H9 (cell line): ENCODE data around the gene ZNF732. TPM values are rescaled to one million over a fixed set of nuclear protein-coding genes. Genes with fewer than 3 reads are reported as not detected.

ENCODE experiments used
- DNase-seq: peaks from one replicate; pipeline ENCODE4 v3.0.0-alpha.2; 2017
- H2AFZ ChIP-seq: one replicate; pipeline ENCODE4 v1.6.1; 2013; ENCODE audit warnings: mild to moderate bottlenecking, low read length, control low read depth, moderate library complexity
- H2AK5ac ChIP-seq: 2 replicates; pipeline ENCODE4 v1.6.1; 2013; ENCODE audit warnings: low read length, control low read depth, mixed read lengths; ENCODE audit not compliant: insufficient read length
- H2BK120ac ChIP-seq: one replicate; pipeline ENCODE4 v1.6.1; 2013; ENCODE audit warnings: low read depth, mild to moderate bottlenecking, low read length, control low read depth, inconsistent platforms; ENCODE audit not compliant: poor library complexity, severe bottlenecking
- H2BK12ac ChIP-seq: 2 replicates; pipeline ENCODE4 v1.6.1; 2013; ENCODE audit warnings: low read length, control low read depth, mixed read lengths, low read depth; ENCODE audit not compliant: insufficient read length
- H2BK15ac ChIP-seq: 2 replicates; pipeline ENCODE4 v1.6.1; 2013; ENCODE audit warnings: low read depth, low read length, control low read depth
- H2BK20ac ChIP-seq: one replicate; pipeline ENCODE4 v1.6.1; 2013; ENCODE audit warnings: low read depth, mild to moderate bottlenecking, low read length, control low read depth, inconsistent platforms; ENCODE audit not compliant: poor library complexity, severe bottlenecking
- H2BK5ac ChIP-seq: 2 replicates; pipeline ENCODE4 v1.6.1; 2013; ENCODE audit warnings: low read length, control low read depth, mixed read lengths; ENCODE audit not compliant: insufficient read length
- H3K14ac ChIP-seq: 2 replicates; pipeline ENCODE4 v1.6.1; 2013; ENCODE audit warnings: low read length, control low read depth; ENCODE audit not compliant: insufficient read depth
- H3K18ac ChIP-seq: 2 replicates; pipeline ENCODE4 v1.6.1; 2013; ENCODE audit warnings: low read depth, mild to moderate bottlenecking, mixed read lengths, low read length, control low read depth; ENCODE audit not compliant: insufficient read length
- H3K23ac ChIP-seq: 2 replicates; pipeline ENCODE4 v1.6.1; 2013; ENCODE audit warnings: low read length, control low read depth, mixed read lengths, low read depth; ENCODE audit not compliant: insufficient read length
- H3K23me2 ChIP-seq: 2 replicates; pipeline ENCODE4 v1.6.1; 2013; ENCODE audit warnings: low read depth, mild to moderate bottlenecking, mixed read lengths, low read length, control low read depth; ENCODE audit not compliant: insufficient read length, poor library complexity, severe bottlenecking
- H3K27ac ChIP-seq: 2 replicates; pipeline ENCODE4 v1.5.1; 2013; ENCODE audit warnings: low read length, control low read depth, mixed read lengths, low read depth; ENCODE audit not compliant: insufficient read length
- H3K27me3 ChIP-seq: 2 replicates; pipeline ENCODE4 v1.6.1; 2013; ENCODE audit warnings: low read length, control low read depth, inconsistent platforms; ENCODE audit not compliant: insufficient read depth
- H3K4ac ChIP-seq: 2 replicates; pipeline ENCODE4 v1.6.1; 2013; ENCODE audit warnings: low read depth, mild to moderate bottlenecking, control low read depth, inconsistent platforms, low read length, moderate library complexity
- H3K4me1 ChIP-seq: 2 replicates; pipeline ENCODE4 v1.6.1; 2013; ENCODE audit warnings: low read length, control low read depth, inconsistent platforms; ENCODE audit not compliant: insufficient read depth
- H3K4me2 ChIP-seq: 2 replicates; pipeline ENCODE4 v1.6.1; 2013; ENCODE audit warnings: low read length, control low read depth, mixed read lengths; ENCODE audit not compliant: insufficient read length, insufficient read depth
- H3K56ac ChIP-seq: 2 replicates; pipeline ENCODE4 v1.6.1; 2013; ENCODE audit warnings: low read depth, mild to moderate bottlenecking, mixed read lengths, low read length, control low read depth; ENCODE audit not compliant: insufficient read length
- H3K79me1 ChIP-seq: 2 replicates; pipeline ENCODE4 v1.6.1; 2013; ENCODE audit warnings: low read depth, mild to moderate bottlenecking, moderate library complexity, low read length, control low read depth, inconsistent platforms; ENCODE audit not compliant: insufficient read depth, poor library complexity, severe bottlenecking
- H3K79me2 ChIP-seq: 2 replicates; pipeline ENCODE4 v1.6.1; 2013; ENCODE audit warnings: low read length, control low read depth, inconsistent platforms; ENCODE audit not compliant: insufficient read depth
- H3K9ac ChIP-seq: 2 replicates; pipeline ENCODE4 v1.6.1; 2013; ENCODE audit warnings: low read length, control low read depth, mixed read lengths; ENCODE audit not compliant: insufficient read length; ENCODE audit errors: extremely low read depth
- H3K9me3 ChIP-seq: one replicate; pipeline ENCODE4 v1.6.1; 2013; ENCODE audit warnings: low read depth, low read length, inconsistent platforms; ENCODE audit not compliant: control insufficient read depth
- H3T11ph ChIP-seq: one replicate; pipeline ENCODE4 v1.6.1; 2013; ENCODE audit warnings: mild to moderate bottlenecking, low read length, control low read depth, inconsistent platforms
- H4K20me1 ChIP-seq: one replicate; pipeline ENCODE4 v1.6.1; 2013; ENCODE audit not compliant: control insufficient read depth, insufficient read length, insufficient read depth
- H4K5ac ChIP-seq: 2 replicates; pipeline ENCODE4 v1.6.1; 2013; ENCODE audit warnings: low read depth, mild to moderate bottlenecking, mixed read lengths, low read length, control low read depth; ENCODE audit not compliant: insufficient read length
- H4K8ac ChIP-seq: replicated peaks from 2 replicates; pipeline ENCODE4 v1.6.1; 2013; ENCODE audit warnings: low read length, control low read depth, mixed read lengths, low read depth; ENCODE audit not compliant: insufficient read length
- H4K91ac ChIP-seq: 2 replicates; pipeline ENCODE4 v1.6.1; 2013; ENCODE audit warnings: low read depth, mild to moderate bottlenecking, moderate library complexity, mixed read lengths, low read length, control low read depth; ENCODE audit not compliant: insufficient read length
- H3K27ac Mint-ChIP-seq, 3 experiments: 2 replicates in 2 of 3; 3 replicates in 1 of 3; pipeline ENCODE4 v1.8.0; 2020 to 2021; ENCODE audit warnings: mixed read lengths in 3 of 3, mild to moderate bottlenecking in 1 of 3, moderate library complexity in 1 of 3
- H3K27me3 Mint-ChIP-seq: 2 replicates; pipeline ENCODE4 v1.8.0; 2021; ENCODE audit warnings: low read depth, mild to moderate bottlenecking, moderate library complexity, mixed read lengths
- H3K36me3 Mint-ChIP-seq, 3 experiments: 2 replicates in 2 of 3; 3 replicates in 1 of 3; pipeline ENCODE4 v1.8.0; 2020 to 2021; ENCODE audit warnings: low read depth in 3 of 3, mixed read lengths in 3 of 3; ENCODE audit not compliant: insufficient read depth in 1 of 3
- H3K4me1 Mint-ChIP-seq, 2 experiments: 2 replicates each; pipeline ENCODE4 v1.8.0; 2020; ENCODE audit warnings: mixed read lengths in 2 of 2
- H3K4me3 Mint-ChIP-seq, 2 experiments: 2 replicates in 1 of 2; 3 replicates in 1 of 2; pipeline ENCODE4 v1.8.0; 2020 to 2021; ENCODE audit warnings: mild to moderate bottlenecking in 2 of 2, mixed read lengths in 2 of 2, moderate library complexity in 1 of 2
- H3K9me3 Mint-ChIP-seq, 2 experiments: 2 replicates in 1 of 2; 3 replicates in 1 of 2; pipeline ENCODE4 v1.8.0; 2020; ENCODE audit warnings: mild to moderate bottlenecking in 2 of 2, mixed read lengths in 2 of 2, moderate library complexity in 1 of 2
- WGBS: extraction: QIAGEN DNeasy Blood & Tissue Kit; methylation state at CpG from one replicate; pipeline ENCODE4 v1.1.7; 2013; ENCODE audit warnings: missing lambda C conversion rate, low lambda C conversion rate, mixed read lengths; ENCODE audit not compliant: insufficient read length; ENCODE audit errors: extremely low coverage; 5-methylcytosine and 5-hydroxymethylcytosine counted together
- microRNA-seq: library from miRNA; unstranded; fragments of <30 nt; microRNA quantifications from one replicate; pipeline ENCODE4, GENCODE V29; 2020; ENCODE audit warnings: borderline microRNAs expressed
- total RNA-seq: library from RNA; stranded (reverse); gene quantifications from 2 replicates; pipeline ENCODE4 v1.2.1, GENCODE V29; 2021
- TF ChIP-seq, protein P1 (sequence below): fragments of 200-600 bp; sonication (generic); conservative IDR thresholded peaks from 3 replicates; pipeline ENCODE4 v1.8.0; 2021; ENCODE audit warnings: antibody characterized with exemption, mild to moderate bottlenecking

Gene ZNF732
- total RNA-seq, 1 experiment from 2014 or later: 13.6 TPM

DNA sequence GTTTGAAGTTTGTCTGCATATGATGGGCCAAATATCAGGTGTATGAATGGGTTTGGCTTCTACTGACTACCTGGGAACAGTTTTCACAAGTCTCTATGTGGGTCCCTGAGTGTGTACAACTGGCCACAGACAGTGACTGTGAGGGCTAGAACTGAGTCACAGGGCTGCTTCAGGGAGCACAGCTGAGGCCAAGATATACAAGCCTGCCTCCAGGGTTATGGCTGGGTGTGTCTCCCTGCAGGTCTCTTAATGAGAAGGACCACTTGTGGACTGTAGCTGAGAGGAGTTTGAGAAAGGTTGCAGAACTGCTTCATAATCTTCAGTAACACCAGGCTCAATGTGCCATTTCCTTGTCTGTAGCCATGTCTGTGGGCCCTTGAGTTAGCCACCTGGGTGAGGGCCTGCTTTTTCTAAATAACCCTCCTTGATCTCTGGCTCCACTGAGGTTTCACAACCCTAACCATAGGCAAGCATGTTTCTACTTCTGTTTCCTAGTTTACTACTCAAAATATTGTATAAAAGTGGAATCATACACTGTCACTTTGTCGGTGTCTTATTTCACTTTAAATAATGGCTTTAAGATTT, 81.3 kb downstream of the ZNF732 start:
- no peak overlapping the region for H4K8ac ChIP-seq
- no peak overlapping the region for H2AFZ ChIP-seq
- no peaks in the 10 kb centered on the region for H4K20me1 ChIP-seq
- no peak overlapping the region for H3K9ac ChIP-seq
- H3K4me3 Mint-ChIP-seq: no peak overlapping the region
- H3K27me3 Mint-ChIP-seq: no peaks in the 10 kb centered on the region
- H2BK15ac ChIP-seq: no peak overlapping the region
- no peaks in the 10 kb centered on the region for H3K23me2 ChIP-seq
- no peak overlapping the region for H3K18ac ChIP-seq
- H3K4me1 ChIP-seq: no peaks in the 10 kb centered on the region
- peaks cover 23 to 41% (median 31%) of the 10 kb centered on the region in 3 experiments for H3K36me3 Mint-ChIP-seq
- no peak overlapping the region for H2BK12ac ChIP-seq
- H3K79me1 ChIP-seq: no peaks in the 10 kb centered on the region
- no peaks in the 10 kb centered on the region for H3K9me3 ChIP-seq
- no peak overlapping the region for H3K4ac ChIP-seq
- H3K27ac ChIP-seq: no peak overlapping the region
- H2BK20ac ChIP-seq: no peak overlapping the region
- peaks cover 63 to 70% of the 10 kb centered on the region in 2 experiments for H3K9me3 Mint-ChIP-seq
- no peak for DNase-seq
- H3K14ac ChIP-seq: no peak overlapping the region
- no peak overlapping the region for H4K91ac ChIP-seq
- no peak overlapping the region for H3K27ac Mint-ChIP-seq
- no peak overlapping the region for H4K5ac ChIP-seq
- no peak overlapping the region for H2BK120ac ChIP-seq
- no peak overlapping the region for H3K23ac ChIP-seq
- H2BK5ac ChIP-seq: no peak overlapping the region
- H2AK5ac ChIP-seq: no peak overlapping the region
- H3K4me1 Mint-ChIP-seq: no peaks in the 10 kb centered on the region
- TF ChIP-seq, protein P1, sequence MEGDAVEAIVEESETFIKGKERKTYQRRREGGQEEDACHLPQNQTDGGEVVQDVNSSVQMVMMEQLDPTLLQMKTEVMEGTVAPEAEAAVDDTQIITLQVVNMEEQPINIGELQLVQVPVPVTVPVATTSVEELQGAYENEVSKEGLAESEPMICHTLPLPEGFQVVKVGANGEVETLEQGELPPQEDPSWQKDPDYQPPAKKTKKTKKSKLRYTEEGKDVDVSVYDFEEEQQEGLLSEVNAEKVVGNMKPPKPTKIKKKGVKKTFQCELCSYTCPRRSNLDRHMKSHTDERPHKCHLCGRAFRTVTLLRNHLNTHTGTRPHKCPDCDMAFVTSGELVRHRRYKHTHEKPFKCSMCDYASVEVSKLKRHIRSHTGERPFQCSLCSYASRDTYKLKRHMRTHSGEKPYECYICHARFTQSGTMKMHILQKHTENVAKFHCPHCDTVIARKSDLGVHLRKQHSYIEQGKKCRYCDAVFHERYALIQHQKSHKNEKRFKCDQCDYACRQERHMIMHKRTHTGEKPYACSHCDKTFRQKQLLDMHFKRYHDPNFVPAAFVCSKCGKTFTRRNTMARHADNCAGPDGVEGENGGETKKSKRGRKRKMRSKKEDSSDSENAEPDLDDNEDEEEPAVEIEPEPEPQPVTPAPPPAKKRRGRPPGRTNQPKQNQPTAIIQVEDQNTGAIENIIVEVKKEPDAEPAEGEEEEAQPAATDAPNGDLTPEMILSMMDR: no peak
- no peaks in the 10 kb centered on the region for H3K27me3 ChIP-seq
- peaks cover 6% of the 10 kb centered on the region; the same call in 1 of the 2 replicates for H3K79me2 ChIP-seq
- no peak overlapping the region for H3K56ac ChIP-seq
- no peak overlapping the region for H3K4me2 ChIP-seq
- no CpG with 5 or more reads among the region's 1 CpG for WGBS
- no peak overlapping the region for H3T11ph ChIP-seq

Small RNA genes lying within 50 kb of the gene (microRNA-seq; reads per million reads assigned to microRNA genes)
- gene MIR571: not detected

Other genes starting within 250 kb of the ZNF732 start
- gene ZNF718, start 181.0 kb downstream of the ZNF732 start, total RNA-seq: 11.1 and 12.5 TPM in 2 replicates
- 38.0 and 42.1 TPM in 2 replicates for gene ZNF141, start 32.3 kb upstream of the ZNF732 start, total RNA-seq
- gene ZNF721, start 193.7 kb upstream of the ZNF732 start, total RNA-seq: 95.8 and 97.8 TPM in 2 replicates
- gene PIGG, start 193.7 kb upstream of the ZNF732 start, total RNA-seq: 39.0 and 45.5 TPM in 2 replicates